SHP77 (cell line): Measurements from ENCODE around the gene AUP1.
"Not testable (repeated sequence)": the region's sequence is repeated elsewhere in the genome, so short reads cannot be mapped to it uniquely, and the experiment has no call there.

Experiments
- DNase-seq, 2 experiments: peaks; one replicate each; lab custom pipeline; 2025; lab: John Stamatoyannopoulos, UW

AUP1 gene

GRCh38 chr2:74498500-74499266, 30.8 kb downstream of the AUP1 start:
- no peak for DNase-seq

DNA sequence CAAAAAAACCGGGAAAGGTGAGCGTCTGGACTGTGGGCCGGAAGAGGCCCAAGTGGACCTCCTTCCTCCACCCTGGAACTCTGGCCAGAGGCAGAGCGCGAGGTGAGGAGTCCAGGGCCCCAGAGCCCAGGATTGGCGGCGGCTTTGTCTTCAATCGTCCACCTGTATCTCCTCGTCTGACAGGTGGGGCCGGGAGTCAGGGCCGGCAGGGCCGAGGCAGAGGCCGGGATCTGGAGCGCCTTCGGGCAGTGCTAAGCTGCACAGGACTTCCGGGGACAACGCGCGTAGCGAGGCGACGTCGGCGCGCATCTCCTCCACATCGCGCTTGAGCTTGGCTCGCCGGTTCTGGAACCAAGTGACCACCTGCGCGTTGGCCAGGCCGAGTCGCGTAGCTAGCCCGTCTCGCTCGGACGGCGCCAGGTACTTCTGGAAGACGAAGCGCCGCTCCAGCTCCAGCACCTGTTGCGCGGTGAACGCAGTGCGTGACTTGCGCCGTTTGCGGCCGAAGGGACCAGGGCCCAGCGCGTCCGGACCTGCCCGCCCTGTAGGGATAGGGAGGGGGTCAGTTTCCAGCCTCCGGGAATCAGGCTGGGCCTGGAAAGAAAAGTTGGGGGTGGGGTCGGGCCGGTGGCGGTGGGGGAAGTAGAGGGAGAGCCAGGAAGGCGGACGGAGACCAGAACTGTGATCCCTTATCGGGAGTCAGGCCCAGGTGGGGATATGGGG, 31.6 kb downstream of the AUP1 start:
- DNase-seq = peak; percentile 35 to 52

- DNase-seq = no peak
Measured at GRCh38 chr2:74496997-74497776, 32.3 kb downstream of the AUP1 start.

GRCh38 chr2:74495440-74495839, 34.1 kb downstream of the AUP1 start:
- DNase-seq = no peak

DNA sequence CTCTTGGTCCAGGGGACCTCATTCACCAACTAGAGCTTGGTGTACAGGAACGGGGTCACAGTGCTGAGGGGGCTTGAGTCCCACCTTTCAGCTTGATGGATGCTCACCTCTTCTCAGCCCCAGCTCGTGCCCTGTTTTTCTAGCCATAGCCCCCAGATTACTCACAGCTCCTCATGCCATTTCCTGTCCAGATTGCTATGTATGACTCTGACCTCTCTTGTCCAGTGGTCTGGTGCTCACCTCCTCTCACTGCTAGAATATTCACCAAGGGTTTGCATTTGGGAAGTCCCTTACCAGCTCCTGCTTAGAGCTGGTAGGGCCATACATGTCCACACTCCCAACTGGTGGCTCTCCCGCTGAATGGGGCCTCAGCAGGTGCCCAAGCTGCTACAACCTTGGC, 36.0 kb downstream of the AUP1 start:
- no peak for DNase-seq

GRCh38 chr2:74491648-74492544, 37.6 kb downstream of the AUP1 start:
- no peak for DNase-seq

GRCh38 chr2:74489906-74490305, 39.6 kb downstream of the AUP1 start:
- no peak for DNase-seq

DNA sequence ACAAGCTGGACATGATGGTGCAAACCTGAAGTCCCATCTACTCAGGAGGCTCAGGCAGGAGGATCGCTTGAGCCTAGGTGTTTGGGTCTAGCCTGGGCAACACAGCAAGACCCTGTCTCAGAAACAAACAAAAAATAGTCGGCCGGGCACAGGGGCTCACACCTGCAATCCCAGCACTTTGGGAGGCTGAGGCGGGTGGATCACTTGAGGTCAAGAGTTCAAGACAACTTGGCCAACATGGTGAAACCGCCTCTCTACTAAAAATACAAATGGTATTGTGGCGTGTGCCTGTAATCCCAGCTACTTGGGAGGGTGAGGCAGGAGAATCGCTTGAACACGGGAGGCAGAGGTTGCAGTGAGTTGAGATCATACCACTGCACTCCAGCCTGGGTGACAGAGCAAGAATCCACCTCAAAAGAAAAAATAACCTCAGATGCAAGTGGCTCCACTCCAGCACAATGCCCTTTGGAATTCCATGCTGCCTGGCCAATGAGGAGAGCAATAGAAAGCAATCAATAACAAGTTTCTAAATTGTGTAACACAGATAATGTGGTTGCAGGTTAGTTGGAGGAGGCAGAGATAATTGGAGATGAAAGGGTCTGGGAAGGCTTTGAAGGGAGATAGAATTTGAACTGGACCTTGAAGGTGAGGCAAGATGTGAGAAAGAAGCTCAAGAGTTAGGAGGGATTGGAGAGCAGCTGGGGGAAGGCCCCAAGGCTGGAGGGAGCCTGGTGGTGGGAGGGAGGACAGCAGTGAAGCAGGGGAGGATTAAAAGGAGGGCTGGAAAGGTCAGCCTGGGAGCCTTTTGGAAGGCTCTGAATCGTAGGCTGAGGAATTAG, 40.6 kb downstream of the AUP1 start:
- no peak for DNase-seq

- DNase-seq = no peak
Measured at GRCh38 chr2:74486141-74486540, 43.4 kb downstream of the AUP1 start.

DNA sequence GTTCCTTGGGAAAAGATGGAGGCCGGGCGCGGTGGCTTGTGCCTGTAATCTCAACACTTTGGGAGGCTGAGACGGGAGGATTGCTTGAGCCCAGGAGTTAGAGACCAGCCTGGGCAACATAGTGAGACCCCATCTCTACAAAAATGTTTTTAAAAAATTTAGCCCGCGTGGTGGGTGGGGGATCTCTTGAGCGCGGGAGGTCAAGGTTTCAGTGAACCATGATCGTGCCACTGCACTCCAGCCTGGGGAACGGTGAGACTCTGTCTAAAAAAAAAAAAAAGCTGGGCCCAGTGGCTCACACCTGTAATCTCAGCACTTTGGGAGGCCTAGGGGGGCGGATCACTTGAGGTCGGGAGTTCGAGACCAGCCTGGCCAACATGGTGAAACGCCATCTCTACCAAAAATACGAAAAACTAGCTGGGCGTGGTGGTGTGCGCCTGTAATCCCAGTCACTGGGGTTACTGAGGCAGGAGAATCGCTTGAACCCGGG, 45.8 kb downstream of the AUP1 start:
- DNase-seq = not testable (repeated sequence)

GRCh38 chr2:74482801-74483674, 46.5 kb downstream of the AUP1 start, which contains the start of the genes CCDC142 and TTC31:
Gene CCDC142 (minus strand): TSS chr2:74482998. CDS start chr2:74482837, 161 bp downstream.
Gene TTC31 (plus strand): TSS chr2:74483081. CDS start chr2:74483096, 15 bp downstream.
- peak; percentile 94 to 95 for DNase-seq

DNA sequence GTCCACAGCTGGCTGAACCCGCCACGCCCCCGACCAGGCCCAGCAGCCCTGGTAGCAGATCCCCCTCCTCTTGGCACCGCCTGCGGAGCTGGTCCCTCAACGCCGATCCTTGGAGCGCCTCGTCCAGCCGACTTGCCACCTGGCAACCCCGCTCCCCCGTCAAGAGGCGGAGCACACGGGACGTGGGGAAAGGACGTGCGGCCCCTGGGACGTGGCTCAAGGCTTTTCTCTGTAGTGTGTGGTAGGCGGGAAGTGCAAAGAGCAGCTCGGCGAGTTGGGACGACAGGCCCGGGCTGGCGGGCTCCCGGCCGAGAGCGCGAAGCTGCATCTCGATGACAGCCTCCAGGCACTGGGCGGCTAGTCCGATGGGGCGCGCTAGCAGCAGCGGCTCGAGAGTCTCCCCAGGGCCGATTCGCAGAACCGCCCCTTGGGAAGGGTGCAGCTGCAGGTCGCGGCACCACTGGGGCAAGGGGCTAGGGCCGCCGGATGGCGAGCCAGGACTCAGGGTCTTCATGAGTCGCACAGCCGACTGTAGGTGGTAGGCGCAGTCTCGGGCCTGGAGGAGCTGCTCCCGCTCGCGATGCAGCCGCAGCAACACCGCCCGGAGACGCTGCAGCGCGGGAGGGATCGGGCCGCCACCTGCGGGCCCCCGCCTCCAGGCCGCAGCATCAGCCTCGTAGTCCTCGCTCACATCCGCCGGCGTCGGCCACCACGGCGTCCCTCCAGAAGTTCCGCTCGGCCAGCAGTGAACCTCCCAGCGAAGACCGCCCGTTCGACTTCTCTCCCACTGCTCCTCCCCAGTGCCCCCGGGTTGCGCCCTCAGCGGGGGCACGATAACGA, 47.3 kb downstream of the AUP1 start:
- peak in 1 of 2 experiments; percentile 70 for DNase-seq

DNA sequence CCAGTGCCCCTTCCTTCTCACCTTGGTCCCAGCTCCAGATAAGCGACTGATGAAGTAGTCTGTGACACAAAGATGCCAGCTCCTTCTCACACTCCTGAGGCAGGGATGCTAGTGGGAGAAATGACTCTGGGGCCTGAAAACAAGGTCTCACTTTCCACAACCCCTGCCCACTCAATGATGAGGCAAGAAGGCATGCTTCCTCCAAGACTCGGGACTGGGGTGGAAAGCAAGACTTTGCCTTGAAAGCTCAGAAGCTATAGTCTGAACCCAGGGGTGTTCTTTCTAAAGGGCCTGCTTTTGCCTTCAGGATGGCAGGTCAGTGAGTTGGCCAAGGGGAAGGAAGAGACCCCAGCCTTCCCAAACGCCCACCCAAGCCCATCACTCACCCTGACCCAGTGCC, 48.1 kb downstream of the AUP1 start:
- DNase-seq = no peak
